NCI-H82 (cell line): ENCODE measurements around the gene PROKR2.

ENCODE experiments used
- DNase-seq: peaks from one replicate; lab custom pipeline; 2025; lab: John Stamatoyannopoulos, UW

Gene PROKR2

DNA sequence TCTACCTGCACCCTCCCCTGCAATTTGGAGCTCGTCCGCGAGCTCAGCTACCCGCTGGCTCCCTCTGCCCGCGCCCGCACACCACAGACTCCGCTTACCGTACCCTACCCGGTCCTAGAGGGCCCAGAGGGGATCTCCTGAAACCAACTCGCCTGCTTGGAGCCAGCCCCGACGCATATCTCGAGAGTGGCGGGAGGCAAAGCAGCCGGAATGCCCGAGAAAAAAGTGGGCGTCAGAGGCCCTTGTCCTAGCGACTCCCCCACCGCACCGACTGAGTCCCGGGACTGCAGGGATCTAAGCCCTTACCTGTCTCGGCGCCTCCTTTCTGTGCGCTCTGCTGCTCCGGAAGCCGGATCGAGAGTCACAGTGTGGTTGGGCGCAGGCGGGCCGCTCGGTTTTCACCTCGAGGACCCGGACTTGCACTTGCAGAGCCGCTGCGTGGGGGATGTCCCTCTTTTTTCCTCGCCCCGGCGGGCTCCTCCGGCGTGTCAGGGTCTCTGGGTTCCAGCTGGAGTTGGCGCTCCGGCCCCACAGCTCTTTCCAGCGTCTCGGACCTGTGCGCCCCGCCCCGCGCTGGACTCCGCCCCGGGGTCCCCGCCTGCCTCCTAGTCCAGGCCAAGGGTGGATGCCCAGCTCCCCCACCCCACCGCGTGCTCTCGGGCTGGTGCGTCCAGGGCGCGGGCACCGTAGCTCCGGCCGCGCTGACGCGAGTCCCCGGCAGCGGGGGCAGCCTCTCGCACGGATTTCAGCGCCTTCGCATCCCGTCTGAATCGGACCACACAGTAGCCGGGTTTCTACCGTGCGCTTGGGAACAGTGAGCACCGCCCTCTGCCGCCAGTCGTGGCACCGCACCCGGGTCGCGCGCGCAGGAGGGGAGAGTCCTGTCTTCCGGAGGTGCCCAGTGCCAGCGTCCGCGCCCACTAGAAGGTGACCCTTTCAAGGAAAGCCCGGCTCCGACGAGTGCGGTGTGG, at the start of gene PROKR2:
TSS of gene PROKR2 (minus strand) at position 767 of the 971 bp plus-strand sequence. CDS start 2,585 bp downstream, outside the sequence.
- DNase-seq, result peak; percentile 17

DNA sequence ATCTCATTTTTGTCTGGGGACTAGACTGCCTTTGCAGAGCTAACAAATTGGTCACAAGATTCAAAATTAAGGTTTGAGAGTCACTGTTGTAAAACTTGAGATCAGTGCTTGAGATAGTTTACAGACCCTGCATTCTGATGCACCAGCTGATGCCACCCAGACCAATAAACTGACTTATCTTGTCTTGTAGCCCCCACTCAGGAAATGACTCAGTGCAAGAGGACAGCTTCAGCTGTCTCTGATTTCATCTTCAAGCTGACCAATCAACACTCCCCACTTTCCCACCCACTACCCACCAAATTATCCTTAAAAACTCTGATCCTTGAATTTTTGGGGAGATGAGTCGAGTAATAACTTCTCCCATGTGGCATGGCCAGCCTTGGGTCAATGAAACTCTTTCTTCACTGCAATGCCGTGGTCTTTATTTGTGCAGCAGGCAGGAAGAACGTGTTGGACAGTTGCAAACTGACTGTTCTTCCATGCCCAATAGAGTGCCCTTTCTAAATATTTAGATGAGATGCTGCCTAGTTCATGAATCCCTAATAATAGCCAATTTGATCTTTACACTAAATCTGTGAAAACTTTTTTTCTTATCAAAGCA, 48.3 kb upstream of the PROKR2 start:
- no peak for DNase-seq

DNA sequence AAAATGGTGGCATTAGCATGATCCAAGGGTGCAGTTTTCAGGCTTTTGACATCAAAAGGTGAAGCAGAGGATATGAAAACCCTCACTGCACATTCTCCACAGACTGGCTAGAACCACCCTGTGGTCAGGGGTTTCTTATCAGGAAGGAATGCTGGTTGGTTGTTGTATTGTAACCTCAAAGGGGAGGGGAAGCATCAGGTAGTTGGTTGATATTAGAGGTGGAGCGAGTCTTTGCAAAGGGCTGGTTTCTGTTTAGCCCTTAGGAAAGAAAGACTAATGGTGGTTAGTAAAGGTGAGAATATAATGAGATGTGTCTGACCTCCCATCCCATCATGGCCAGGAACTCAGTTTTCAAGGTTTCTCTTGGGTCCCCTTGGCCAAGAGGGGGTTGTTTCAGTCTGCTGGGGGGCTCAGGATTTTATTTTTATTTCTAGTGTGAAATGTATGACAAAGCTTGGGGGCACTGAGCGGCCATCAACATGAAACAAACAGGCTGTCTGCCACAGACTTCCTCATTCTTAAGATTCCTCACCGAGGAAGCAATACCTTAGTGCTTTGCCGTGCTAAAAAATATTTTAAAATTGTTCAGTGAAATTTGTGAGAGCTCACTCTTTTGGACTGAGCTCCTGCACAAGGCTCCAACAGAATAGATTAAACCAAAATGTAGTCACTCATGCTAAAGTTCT, 47.5 kb upstream of the PROKR2 start:
- no peak for DNase-seq

DNA sequence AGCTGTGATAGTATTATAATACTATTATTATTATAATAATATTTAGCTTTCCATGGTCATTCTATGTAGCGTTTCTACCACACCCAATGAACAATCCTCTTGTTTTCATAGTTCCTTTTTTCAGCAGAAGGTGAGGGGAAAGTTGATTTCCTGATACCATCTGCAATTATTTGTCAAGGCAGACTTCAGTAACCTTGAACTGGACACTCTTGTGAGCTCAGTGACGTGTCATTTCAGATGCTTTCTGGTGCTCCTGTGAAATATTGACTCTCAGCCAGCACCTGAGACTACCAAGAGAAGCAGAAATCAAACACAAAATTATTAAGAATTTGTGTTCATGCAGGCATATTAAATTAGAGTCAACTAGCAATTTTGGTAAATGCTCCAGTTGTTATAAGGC, 46.0 kb upstream of the PROKR2 start:
- no peak for DNase-seq

DNA sequence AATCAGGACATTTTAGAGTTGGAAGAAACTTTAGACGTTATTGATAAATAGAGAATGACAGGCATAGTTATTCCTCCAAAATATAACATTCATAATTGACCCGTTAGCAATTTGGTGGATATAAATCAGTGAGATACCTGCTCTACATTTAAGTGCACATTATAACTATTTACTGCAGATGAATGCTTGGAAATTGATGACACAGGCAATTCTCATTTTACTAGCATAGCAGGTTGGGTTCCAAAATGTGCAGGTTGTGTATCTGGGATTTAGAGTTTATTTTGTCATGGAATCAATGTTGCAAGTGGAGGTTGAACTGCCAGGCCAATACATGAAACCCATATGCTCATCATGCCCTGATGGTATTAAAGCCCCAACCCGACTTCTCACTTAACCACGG, 44.4 kb upstream of the PROKR2 start:
- no peak for DNase-seq

DNA sequence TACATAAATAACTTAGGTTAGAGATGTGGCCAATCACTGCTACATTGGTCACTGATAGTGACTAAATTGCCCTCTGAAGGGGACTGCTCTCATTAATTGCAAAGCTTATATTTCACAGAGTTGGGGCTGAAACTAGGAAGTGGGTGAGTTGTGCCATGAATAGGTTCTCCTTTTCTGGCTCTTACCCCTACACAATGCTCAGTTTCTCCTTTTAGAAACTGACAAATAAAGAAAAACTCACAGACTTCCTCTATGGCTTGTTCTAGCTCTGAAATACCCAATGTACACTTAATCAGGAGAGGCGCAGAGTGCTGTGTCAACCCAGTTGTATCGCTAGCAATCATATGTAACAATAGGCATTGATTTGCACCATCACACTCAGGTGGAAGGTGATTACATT, 41.2 kb upstream of the PROKR2 start:
- DNase-seq, result no peak

DNA sequence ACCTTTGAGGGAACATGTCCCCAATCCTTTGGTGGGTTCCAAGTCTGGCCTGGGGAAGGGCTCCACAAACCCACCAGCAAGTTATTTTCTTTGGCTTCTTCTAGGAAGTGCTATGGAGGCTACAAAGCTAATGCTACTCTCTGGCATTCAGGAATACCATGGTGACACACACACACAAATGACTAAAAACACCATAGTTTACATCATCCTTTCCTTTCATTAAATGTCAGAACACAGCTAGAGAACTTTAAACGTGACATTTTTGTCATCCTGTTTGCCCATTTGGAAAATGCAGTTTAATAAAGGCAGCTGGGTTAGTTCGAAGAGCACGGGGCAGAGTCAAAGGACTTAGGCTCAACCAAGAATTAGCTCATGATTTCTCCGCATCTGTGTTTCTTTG, 40.2 kb upstream of the PROKR2 start:
- DNase-seq, result no peak

DNA sequence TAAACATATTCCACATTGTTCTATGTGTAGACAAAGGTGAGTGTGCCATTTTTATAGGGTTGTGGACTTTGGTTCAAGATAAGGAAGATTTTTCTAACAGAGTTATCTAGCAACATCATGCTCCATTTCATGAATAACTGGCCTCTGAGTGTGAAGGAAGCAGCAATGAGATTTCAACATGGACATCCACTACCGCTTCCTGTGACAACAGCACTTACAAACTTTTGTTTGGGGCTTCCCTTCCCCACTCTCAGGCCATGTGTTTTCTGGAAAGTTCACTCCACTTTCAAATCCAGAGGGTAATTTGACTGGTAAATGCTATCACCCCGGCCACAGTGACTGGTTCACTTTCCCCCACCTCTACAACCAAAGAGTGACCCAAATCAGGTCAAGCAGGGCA, 38.1 kb upstream of the PROKR2 start:
- DNase-seq, result no peak

DNA sequence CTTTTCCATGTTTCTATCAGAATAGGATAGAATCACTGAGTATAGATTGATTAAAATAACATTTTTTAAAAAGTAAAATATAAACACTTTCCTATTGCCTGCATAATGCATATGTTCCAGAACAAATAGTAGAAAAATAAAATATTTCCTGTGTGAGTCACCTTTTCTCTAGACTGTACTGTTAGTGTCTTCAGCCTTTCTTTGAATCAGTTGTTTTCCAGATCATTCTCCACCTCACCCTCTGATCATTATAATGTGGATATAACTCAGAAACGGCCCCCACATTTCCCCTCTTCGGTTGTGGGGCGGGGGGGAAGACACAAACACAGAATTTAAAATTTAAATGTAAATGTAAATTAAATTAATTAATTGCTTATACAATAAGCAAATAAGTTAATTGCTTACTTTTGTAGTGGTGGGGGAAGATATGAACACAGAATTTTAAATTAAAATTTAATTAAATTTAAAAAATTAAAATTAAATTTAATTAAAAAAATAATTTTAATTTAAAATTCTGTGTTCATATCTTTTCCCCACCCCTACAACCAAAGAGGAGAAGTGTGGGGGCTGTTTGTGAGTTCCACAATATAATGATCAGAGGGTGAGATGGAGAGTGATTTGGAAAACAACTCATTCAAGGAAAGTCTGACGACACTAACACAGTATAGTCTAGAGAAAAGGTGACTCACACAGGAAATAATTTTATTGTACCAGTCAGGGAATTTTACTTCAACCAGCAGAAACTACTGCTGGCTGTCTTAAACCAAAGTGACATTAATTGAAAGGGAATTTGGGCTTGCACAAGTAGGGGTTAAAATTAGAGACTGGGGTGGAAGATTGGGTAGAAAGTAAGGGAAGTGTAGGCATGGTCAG, 37.1 kb upstream of the PROKR2 start:
- no peak for DNase-seq

DNA sequence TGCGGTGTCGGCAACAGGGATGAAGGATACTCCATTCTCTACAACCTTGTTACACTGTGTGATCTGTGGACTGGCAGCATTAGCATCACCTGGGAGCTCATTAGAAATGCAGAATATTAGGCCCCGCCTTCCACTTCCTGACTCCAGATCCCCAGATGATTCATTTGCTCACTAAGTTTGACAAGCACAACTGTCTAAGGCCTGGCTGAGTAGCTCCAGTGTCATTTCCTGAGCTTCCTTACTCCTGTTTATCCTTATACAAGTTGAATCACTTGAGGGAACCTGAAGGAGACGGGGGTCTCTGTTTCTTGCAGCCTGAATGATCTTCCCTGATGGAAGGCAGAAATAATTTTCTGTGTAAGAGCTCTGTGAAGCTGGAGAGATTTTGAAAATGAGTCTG, 32.7 kb upstream of the PROKR2 start:
- no peak for DNase-seq

DNA sequence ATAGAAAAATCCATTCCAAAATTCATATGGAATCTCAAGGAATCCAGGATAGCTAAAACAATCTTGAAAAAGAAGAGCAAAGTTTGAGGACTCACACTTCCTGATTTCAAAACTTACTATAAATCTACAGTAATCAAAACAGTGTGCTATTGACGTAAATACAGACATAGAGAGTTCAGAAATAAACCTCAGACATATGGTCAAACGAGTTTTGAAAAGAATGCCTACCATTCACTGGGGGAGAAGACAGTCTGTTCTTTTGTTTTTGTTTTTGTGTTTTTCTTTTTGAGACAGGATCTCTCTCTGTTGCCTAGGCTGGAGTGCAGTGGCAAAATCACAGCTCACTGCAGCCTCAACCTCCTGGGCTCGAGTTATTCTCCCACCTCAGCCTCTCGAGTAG, 25.3 kb upstream of the PROKR2 start:
- DNase-seq, result no peak

DNA sequence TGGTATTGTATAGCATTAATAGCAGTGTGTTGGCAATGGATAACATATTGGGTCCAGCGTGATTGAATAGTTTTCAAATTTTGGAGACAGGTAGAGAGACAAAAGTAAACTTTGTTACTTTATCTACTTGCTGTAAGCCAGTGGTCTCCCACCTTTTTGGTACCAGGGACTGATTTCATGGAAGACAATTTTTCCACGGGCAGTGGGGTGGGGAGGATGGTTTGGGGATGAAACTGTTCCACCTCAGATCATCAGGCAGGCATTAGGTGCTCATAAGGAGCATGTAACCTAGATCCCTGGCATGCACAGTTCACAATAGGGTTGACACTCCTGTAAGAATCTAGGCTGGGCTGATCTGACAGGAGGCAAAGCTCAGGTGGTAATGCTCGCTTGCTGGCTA, 14.6 kb upstream of the PROKR2 start:
- DNase-seq, result no peak

DNA sequence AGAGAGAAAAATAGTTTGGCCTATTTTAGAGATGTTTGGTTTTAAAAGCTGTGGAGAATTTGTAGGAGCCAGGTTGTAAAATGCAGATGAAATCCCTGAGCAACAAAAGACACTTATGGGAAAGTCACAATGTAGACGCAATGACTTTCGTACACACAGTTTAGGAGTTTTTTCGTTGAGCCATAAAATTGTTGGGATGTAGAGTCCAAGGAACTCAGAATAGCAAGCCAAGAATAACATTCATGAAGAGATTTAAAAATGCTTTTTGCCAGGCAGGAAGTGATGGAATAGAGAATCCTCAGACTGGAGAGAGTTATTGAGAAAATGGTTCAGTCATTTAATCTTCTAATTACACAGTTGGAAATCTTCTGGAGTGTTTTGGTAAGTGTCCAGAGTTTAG, 11.5 kb upstream of the PROKR2 start:
- no peak for DNase-seq

DNA sequence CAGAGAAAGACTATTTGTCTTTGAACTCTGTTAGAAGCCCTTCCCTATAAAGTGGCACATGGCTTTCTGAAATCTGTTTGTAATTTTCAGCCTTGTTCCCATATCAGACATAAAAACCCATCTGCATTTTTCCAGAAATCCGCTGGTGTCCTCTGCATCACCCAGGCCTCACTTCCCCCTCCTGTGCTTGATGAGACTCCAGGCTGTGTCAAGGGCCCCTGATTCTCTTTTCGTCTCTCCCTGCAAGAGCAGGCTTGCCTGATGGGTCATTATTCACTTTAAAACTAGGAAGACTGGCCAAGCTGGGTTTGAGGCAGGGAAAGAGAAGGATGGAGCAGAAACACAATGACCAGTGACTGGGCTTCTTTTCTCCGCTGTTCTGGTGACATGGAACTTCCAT, 10.6 kb upstream of the PROKR2 start:
- no peak for DNase-seq

DNA sequence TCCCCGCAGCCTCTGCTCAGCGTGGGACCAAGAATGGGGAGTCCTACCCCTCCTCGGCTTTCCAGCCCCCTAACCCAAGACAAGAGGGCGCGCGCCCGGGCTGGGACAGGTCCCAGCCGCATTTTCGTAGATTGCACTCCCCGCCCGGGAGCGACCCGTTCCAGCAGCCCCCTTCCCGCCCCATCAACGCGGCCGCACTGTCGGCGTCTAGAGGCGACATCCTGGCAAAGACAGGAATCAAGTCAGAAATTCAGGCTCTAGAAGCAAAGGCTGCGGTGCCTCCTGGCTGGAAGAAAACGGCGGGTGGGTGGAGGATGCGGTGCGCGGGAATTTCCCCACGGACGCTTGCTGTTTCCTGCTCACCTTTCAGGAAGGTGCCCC, 957 bp downstream of the PROKR2 start:
- no peak for DNase-seq

DNA sequence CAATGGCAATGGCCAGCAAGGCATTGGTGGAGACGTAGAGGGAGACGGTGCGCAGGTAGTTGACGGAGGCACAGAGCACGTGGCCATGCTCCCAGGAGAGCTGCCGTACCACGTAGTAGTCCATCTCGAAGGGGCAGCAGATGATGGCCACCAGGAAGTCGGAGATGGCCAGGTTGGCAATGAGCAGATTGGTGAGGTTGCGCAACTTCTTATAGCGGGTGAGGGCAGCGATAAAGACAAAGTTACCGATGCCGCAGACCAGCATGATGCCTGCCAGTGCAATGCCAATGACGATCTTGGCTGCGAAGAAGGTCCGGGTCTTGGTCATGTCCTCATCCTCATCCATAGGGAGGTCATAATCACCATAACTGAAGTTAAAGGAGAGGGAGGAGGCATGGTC, 2.8 kb downstream of the PROKR2 start:
- no peak for DNase-seq

DNA sequence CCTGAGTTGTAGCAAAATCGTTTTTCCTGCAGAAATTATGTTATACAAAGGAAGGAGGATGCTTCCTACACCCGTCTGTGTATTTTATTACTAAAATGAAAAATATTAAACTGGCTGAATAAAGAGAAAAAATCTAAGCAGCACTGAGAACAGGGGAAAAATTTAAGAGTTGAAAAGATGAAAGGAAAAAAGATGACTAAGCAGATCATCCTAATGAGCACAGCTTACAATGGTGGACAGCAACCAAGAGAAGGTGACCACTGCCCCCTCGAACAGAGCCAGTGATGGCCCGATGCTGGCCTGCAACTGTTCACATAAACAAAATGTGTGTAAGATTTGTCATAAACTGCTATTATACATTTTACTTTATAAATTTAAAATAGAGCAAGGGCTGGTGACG, 4.2 kb downstream of the PROKR2 start:
- DNase-seq, result no peak

DNA sequence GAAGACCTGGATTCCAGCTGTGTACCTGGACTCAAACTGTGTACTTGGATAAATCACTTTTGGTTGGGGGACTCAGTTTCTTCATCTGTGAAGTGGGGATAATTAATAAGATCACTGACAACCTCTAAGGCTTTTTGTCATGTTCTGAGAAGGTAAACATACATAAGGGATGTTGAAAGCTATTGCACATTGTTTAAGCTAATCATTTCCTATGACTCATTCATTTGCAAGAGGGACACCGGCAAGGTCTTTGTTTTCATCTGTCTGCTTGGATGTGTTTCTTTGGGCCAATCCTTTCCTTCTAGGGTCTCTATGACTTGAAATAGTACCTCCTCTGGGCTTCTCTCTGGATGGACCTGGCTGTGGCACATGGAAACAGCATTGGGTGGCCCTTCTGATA, 6.8 kb downstream of the PROKR2 start:
- DNase-seq, result no peak

DNA sequence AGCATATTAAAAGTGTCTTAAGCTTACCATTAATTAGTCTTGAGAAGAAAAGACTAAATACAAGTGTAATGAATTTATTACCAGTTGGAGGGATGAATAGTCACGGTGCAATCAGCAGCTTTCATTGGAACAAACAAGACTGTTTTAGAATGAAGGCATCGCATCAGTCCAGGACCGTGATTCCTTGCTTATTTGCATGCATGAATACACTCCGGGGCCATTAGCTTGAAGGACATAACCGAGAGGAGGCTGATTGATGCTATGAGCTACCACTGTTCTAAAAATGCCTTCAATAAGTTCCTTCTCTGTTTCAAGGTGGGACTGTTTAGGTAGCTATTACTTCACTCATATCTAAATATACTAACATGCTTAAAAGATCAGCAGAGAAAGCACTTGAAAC, 17.9 kb downstream of the PROKR2 start:
- no peak for DNase-seq

DNA sequence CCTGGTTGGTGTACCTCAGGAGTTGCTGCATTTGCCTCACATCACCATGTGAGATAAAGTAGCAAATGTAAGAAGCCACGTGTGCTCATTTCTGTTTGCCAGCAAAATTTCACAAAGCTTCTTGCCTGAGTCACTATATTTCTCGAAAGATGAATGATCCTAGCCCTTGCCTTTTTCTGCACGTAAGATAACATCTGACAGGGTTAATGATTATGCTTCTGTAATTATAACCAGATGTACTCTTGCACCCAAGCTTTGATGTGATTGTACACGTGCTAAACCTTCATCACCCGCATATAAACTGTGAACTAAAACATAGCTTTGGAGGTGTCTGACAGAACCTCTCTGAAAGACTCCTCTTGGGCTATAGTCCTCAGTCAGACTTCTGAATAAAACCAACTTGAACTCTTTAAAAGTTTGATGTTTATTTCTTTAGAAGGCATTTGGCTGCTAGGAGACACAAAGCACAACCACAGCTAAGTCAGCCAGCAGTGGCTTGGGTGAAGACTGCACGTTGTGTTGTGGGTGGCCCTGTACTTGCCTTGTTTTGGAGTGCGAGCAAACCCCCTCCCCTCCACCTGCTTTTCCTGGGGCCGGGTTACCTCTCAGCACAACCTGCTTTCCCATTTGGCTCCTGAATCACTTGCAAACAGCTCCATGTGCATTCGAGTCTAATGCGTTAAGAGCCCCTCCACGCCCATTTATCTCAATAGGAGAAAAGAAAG, 19.3 kb downstream of the PROKR2 start:
- DNase-seq, result no peak

DNA sequence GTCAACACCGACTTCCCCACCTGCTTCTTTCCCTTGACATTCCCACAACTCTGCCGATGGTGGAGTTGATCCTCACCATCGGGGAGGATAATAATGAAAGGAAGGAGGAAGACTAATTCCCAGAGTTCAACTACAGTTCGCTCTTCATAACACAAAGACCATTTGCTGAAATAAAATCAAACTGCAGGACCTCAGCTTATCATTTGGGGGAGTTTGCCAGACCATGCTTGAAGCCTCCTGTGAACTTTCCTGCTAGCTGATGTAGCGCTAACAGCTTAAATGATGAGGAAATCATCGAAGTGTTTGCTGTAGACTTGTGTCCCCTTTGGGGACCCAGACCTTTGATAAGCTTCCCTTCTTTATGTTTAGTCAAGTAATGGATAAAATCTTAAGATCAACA, 26.2 kb downstream of the PROKR2 start:
- DNase-seq, result no peak
